IPS-18a (cell line): Measurements from ENCODE around the gene ESR1.

Source experiments
- H3K27ac ChIP-seq: one replicate; pipeline ENCODE4 v1.5.1; 2013; ENCODE audit warnings: low read length
- H3K27me3 ChIP-seq: one replicate; pipeline ENCODE4 v1.6.1; 2013; ENCODE audit warnings: mild to moderate bottlenecking, low read length; ENCODE audit not compliant: control insufficient read depth, insufficient read depth
- H3K36me3 ChIP-seq: one replicate; pipeline ENCODE4 v1.6.1; 2013; ENCODE audit warnings: low read depth, low read length; ENCODE audit not compliant: control insufficient read depth
- H3K4me1 ChIP-seq: one replicate; pipeline ENCODE4 v1.6.1; 2013; ENCODE audit warnings: low read depth, low read length; ENCODE audit not compliant: control insufficient read depth
- H3K4me3 ChIP-seq: one replicate; pipeline ENCODE4 v1.5.1; 2013; ENCODE audit warnings: low read length
- H3K9ac ChIP-seq: one replicate; pipeline ENCODE4 v1.6.1; 2013; ENCODE audit warnings: mild to moderate bottlenecking, low read length, moderate library complexity
- H3K9me3 ChIP-seq: one replicate; pipeline ENCODE4 v1.6.1; 2013; ENCODE audit warnings: low read depth, low read length; ENCODE audit not compliant: control insufficient read depth

ESR1 gene

DNA sequence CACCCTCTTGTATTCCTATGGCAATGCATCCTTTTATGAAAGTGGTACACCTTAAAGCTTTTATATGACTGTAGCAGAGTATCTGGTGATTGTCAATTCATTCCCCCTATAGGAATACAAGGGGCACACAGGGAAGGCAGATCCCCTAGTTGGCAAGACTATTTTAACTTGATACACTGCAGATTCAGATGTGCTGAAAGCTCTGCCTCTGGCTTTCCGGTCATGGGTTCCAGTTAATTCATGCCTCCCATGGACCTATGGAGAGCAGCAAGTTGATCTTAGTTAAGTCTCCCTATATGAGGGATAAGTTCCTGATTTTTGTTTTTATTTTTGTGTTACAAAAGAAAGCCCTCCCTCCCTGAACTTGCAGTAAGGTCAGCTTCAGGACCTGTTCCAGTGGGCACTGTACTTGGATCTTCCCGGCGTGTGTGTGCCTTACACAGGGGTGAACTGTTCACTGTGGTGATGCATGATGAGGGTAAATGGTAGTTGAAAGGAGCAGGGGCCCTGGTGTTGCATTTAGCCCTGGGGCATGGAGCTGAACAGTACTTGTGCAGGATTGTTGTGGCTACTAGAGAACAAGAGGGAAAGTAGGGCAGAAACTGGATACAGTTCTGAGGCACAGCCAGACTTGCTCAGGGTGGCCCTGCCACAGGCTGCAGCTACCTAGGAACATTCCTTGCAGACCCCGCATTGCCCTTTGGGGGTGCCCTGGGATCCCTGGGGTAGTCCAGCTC is 292.1 kb downstream of the ESR1 start:
- no peak overlapping the region for H3K27ac ChIP-seq
- peaks cover 2% of the 10 kb centered on the region for H3K4me1 ChIP-seq
- no peaks in the 10 kb centered on the region for H3K9me3 ChIP-seq
- H3K4me3 ChIP-seq: no peak overlapping the region
- no peaks in the 10 kb centered on the region for H3K36me3 ChIP-seq
- H3K9ac ChIP-seq: no peak overlapping the region
- no peaks in the 10 kb centered on the region for H3K27me3 ChIP-seq

DNA sequence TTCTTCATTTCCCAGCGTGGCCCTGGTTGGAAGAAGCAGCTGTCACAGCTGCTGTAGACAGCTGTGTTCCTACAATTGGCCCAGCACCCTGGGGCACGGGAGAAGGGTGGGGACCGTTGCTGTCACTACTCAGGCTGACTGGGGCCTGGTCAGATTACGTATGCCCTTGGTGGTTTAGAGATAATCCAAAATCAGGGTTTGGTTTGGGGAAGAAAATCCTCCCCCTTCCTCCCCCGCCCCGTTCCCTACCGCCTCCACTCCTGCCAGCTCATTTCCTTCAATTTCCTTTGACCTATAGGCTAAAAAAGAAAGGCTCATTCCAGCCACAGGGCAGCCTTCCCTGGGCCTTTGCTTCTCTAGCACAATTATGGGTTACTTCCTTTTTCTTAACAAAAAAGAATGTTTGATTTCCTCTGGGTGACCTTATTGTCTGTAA is 292.7 kb downstream of the ESR1 start:
- H3K4me1 ChIP-seq: peaks cover 2% of the 10 kb centered on the region
- H3K4me3 ChIP-seq: no peak overlapping the region
- no peak overlapping the region for H3K9ac ChIP-seq
- H3K27ac ChIP-seq: no peak overlapping the region
- H3K36me3 ChIP-seq: no peaks in the 10 kb centered on the region
- H3K9me3 ChIP-seq: no peaks in the 10 kb centered on the region
- no peaks in the 10 kb centered on the region for H3K27me3 ChIP-seq

DNA sequence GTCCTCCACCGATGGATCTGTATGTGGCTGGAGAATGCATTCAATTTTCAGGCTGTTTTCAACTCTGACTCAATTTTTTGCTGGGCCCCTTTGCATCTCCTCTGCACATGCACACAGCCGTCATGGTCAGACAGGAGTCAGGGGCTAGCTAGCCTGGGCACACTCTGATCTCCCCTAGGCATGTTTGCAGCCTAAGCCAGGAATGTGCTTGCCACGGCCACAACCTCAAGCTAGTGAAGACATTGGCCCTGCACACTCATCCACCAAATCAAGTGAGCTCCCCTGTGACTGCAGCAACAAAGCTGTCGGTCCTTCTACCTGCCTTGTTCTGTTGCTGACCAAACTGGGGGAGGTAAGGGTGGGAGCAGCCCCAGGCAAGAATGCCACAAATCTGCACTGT is 300.5 kb downstream of the ESR1 start:
- Histone ChIP-seq H3K9ac (no peak overlapping the region), H3K9me3 (no peaks in the 10 kb centered on the region), H3K36me3 (no peaks in the 10 kb centered on the region), H3K4me1 (no peaks in the 10 kb centered on the region), H3K27ac (no peak overlapping the region), H3K4me3 (no peak overlapping the region), H3K27me3 (no peaks in the 10 kb centered on the region)

DNA sequence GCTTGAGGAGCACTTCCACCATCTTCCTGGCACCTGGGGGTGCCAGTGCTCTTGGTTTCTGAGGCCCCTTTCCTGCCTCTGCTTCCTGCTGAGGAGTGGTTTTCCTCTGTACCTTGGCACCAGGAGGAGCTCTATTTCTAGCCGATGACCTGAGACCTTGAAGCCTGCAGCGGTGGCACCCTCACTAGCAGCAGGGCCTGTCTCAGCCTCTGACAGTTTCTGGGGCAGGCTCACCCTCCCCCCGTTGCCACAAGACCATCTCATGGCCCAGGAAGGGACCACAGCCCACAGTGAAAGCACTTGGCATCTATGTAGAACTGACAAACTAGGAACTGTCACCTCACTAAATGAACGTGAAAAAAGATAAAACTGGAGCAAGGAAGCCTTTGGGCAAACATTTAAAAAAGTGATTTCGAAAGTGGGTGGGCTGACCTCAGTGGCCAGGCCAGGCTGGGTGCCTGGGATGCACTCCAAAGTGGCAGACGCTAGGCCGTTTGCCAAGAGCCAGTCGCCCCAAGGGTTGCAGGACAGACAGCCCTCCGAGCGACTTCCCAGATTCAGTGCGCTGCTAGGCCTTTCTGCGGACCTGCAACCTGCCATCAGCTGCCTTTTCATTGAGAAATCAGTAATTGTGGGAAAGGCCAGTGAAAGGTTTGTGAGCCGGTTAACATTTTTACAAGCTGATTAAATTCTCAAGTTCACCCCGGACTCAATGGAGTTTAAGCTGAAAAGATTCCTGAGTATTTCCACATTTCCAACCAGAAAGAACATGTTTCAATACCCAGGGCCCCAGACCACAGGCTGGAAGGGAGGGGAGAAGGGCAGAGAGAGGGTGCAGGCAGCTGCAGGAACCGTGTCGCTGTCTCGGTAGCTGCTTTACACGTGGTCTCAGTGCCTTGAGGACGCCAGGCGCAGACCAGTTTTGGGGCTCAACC is 303.7 kb downstream of the ESR1 start:
- Histone ChIP-seq H3K9ac (no peak overlapping the region), H3K4me1 (peaks cover 5% of the 10 kb centered on the region), H3K36me3 (no peaks in the 10 kb centered on the region), H3K4me3 (no peak overlapping the region), H3K9me3 (no peaks in the 10 kb centered on the region), H3K27me3 (no peaks in the 10 kb centered on the region), H3K27ac (no peak overlapping the region)

DNA sequence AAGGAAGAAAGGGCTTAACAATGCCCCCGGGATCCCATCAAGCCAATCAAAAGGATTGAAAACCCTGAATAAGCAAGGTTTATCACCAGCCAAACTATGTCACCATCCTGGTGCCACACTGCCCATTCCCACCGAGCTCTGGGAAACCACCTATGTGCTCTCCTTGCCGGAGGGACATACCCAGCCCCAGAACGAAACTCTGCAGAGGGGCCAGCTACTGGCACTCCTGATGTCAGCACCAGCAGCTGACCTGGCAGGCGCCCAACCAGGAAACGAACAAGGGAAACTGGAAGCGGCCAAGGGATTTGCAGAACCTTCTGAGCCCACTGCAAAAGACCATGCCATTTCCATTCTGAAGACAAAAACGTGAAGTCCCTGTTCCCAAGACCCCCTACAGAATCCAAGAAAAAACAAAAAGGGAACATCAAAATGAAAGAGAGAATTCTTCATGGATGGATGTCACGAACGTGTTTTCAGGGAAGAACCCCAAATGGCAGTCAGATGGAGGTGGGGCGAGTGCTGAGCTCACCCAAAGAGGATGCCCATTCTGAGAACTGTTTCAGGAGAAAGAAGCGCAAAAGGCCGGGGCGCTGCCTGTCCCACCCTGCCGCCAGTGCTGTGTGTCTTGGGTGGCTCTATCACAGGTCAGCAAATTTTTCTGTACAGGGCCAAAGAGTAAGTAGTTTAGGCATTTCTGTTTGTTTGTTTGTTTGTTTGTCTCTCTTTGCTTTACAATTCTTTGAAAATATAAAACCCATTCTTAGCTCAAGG is 305.2 kb downstream of the ESR1 start:
- Histone ChIP-seq H3K9ac (no peak overlapping the region), H3K4me3 (no peak overlapping the region), H3K27ac (no peak overlapping the region), H3K9me3 (no peaks in the 10 kb centered on the region), H3K4me1 (peaks cover 5% of the 10 kb centered on the region), H3K27me3 (no peaks in the 10 kb centered on the region), H3K36me3 (no peaks in the 10 kb centered on the region)

DNA sequence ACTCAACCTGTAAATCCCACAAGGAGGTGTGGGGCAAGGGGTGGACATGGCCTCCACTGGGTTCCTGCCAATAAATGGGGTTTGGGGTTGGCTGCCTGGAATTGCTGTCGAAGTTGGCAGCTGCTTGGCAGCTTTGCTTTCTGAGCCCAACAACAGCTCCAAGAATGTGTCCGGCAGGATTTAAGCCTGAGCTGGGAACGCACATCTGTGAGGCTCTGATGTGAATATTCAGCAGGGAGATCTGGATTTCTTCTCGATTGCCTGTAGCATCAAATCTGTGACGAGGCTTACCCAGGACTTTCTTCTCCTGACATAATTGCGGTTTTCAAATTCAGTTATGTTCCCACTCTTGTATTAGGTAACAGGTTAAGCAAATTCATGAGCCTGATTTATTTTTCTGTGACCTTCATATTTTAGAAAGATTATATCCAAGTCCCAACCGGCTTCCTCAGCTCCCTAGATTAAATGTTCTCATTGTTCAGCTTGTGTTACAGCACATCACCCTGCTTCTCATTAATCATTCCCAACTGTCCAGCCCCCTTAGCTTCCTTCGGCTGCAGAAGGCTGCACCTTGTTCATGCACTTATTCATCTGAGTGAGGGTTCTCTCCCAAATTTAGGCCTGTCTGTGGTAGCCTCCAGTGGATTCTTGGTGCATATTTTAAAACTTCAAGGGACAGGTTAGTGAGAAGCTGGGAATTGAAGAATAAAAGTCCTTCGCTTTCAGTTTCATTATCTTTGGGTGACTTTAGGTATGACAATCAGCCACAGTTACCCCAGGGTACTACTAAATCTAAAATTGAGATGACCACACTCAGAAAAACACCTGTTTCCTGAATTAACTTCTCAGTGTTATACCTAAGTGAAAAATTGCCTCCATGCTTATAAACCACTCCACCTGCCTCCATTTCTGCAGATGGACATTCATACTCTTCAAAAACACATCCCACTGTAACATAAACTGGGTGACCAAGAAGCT is 310.0 kb downstream of the ESR1 start:
- no peak overlapping the region for H3K27ac ChIP-seq
- no peaks in the 10 kb centered on the region for H3K27me3 ChIP-seq
- no peak overlapping the region for H3K9ac ChIP-seq
- no peaks in the 10 kb centered on the region for H3K36me3 ChIP-seq
- peaks cover 5% of the 10 kb centered on the region for H3K4me1 ChIP-seq
- H3K4me3 ChIP-seq: no peak overlapping the region
- H3K9me3 ChIP-seq: no peaks in the 10 kb centered on the region

DNA sequence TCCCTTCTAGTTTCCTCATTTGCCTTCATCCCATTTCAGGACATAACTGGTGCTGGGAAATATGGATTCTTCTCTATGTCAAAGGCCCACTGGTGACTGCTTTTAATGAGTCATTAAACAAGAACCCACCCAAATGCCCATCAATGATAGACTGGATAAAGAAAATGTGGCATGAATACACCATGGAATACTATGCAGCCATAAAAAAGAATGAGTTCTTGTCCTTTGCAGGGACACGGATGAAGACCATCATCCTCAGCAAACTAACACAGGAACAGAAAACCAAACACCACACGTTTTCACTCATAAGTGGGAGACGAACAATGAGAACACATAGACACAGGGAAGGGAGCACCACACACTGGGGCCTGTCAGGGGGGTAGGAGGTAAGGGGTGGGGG is 310.7 kb downstream of the ESR1 start:
- Histone ChIP-seq H3K9me3 (no peaks in the 10 kb centered on the region), H3K27ac (no peak overlapping the region), H3K4me1 (peaks cover 5% of the 10 kb centered on the region), H3K36me3 (no peaks in the 10 kb centered on the region), H3K4me3 (no peak overlapping the region), H3K27me3 (no peaks in the 10 kb centered on the region), H3K9ac (no peak overlapping the region)

DNA sequence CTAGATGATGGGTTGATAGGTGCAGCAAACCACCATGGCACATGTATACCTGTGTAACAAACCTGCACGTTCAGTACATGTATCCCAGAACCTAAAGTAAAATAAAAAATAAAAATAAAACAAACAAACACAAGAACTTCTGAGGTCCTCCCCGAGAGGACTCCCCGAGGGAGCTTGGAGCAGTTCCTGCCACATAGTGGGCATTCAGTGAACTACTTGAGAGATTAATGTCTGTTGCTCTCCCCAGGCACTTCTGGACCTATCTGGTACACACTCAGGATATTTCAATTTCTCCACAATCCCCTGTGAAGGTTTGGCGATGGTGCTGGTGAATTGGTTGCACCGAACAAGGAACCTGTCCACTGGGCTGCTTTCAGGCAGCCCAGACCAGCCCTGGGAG is 311.2 kb downstream of the ESR1 start:
- no peaks in the 10 kb centered on the region for H3K27me3 ChIP-seq
- peaks cover 5% of the 10 kb centered on the region for H3K4me1 ChIP-seq
- H3K27ac ChIP-seq: no peak overlapping the region
- no peaks in the 10 kb centered on the region for H3K36me3 ChIP-seq
- H3K4me3 ChIP-seq: no peak overlapping the region
- no peaks in the 10 kb centered on the region for H3K9me3 ChIP-seq
- H3K9ac ChIP-seq: no peak overlapping the region

DNA sequence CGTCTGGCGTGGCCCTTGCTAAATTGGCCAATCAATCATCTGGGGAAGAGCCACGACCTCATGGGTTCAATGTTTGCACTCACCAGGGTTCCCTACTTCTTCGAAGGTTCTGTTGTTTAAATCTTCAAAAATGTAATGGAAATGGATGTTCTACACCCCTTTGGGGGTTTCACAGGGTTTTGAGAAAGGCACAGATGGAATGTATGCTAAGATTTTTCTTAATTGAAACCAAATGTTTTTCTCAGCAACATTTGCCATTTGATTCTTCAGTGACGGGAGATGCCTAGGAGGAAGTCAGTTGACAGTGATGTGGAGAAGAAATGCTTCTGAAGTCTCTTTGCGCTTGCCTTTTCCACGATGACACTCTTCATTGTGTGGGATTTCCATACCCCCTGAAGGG is 312.3 kb downstream of the ESR1 start:
- no peak overlapping the region for H3K4me3 ChIP-seq
- no peak overlapping the region for H3K9ac ChIP-seq
- H3K9me3 ChIP-seq: no peaks in the 10 kb centered on the region
- H3K27me3 ChIP-seq: no peaks in the 10 kb centered on the region
- H3K36me3 ChIP-seq: no peaks in the 10 kb centered on the region
- H3K4me1 ChIP-seq: peaks cover 5% of the 10 kb centered on the region
- no peak overlapping the region for H3K27ac ChIP-seq

DNA sequence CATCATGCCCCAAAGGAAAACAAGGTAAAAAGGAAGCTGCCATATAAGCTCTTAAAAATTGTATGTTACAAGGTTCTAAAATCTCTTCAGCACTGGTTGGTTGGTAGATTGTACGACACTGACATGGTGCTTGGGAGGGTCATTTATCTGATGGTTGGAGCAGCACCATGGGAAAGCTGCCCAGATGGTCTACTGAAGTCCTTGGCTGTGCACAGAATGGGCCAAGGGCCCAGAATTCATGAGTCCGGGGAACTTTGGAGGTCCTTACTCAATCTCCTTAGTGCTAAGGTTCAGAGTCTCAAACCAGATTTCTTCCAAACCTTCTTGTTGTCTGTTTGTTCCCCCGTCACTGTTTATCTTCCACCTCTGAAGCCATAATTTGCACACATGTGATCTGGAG is 314.4 kb downstream of the ESR1 start:
- no peak overlapping the region for H3K9ac ChIP-seq
- no peaks in the 10 kb centered on the region for H3K9me3 ChIP-seq
- H3K4me3 ChIP-seq: no peak overlapping the region
- H3K4me1 ChIP-seq: no peaks in the 10 kb centered on the region
- H3K27me3 ChIP-seq: no peaks in the 10 kb centered on the region
- H3K27ac ChIP-seq: no peak overlapping the region
- H3K36me3 ChIP-seq: no peaks in the 10 kb centered on the region
